GM04503 (cell line): ENCODE measurements around the gene CCL27.

ENCODE experiments used
- DNase-seq: peaks from one replicate; pipeline ENCODE4 v3.0.0-alpha.2; 2012; ENCODE audit warnings: low read depth

Gene CCL27

GRCh38 chr9:34684816-34685215, 22.4 kb upstream of the CCL27 start:
- DNase-seq: no peak

GRCh38 chr9:34684145-34684544, 21.7 kb upstream of the CCL27 start:
- DNase-seq: no peak

DNA sequence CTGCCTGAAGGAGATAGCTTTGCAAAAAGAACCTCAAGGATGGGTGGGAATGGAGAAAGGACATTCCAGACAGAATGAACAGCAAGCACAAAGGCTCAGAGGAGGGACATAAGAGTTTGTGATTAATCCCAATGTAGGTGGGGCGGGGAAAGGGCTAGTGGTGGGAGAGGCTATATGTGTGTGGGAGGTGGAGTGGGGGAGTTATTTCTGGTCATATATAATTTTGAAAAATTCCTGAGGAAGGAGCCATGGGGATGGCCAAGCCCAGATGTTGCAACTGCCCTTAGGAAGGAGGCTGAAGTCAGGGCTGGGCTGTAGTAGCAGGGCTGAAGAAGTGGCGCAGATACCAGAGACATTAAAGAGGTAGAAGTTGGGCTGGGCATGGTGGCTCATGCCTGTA, 13.4 kb upstream of the CCL27 start:
- no peak for DNase-seq

GRCh38 chr9:34675048-34675714, 12.7 kb upstream of the CCL27 start:
- DNase-seq: no peak

- DNase-seq: no peak
Observed at GRCh38 chr9:34674440-34674839, 12.0 kb upstream of the CCL27 start.

DNA sequence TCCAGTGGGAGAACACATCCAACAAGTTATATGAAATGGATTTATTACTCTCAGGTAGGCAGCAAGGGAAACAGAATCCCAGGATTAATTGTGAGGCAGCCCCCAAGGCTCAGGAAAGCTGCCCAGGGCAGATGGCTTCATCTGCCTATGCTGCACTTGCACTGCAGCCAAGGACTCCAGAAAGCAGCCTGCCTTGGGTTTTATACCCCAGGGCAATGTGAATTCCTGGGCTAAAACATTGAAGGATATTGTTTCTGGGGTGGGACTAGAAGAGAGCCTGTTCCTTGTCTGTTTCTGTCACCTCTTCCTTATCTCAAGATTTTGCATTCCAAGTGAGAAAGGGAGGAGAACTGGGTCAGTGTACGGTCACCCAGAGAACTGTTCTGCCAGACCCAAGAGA, 8.8 kb upstream of the CCL27 start:
- no peak for DNase-seq

- no peak for DNase-seq
Observed at GRCh38 chr9:34669809-34670562, 7.5 kb upstream of the CCL27 start.

DNA sequence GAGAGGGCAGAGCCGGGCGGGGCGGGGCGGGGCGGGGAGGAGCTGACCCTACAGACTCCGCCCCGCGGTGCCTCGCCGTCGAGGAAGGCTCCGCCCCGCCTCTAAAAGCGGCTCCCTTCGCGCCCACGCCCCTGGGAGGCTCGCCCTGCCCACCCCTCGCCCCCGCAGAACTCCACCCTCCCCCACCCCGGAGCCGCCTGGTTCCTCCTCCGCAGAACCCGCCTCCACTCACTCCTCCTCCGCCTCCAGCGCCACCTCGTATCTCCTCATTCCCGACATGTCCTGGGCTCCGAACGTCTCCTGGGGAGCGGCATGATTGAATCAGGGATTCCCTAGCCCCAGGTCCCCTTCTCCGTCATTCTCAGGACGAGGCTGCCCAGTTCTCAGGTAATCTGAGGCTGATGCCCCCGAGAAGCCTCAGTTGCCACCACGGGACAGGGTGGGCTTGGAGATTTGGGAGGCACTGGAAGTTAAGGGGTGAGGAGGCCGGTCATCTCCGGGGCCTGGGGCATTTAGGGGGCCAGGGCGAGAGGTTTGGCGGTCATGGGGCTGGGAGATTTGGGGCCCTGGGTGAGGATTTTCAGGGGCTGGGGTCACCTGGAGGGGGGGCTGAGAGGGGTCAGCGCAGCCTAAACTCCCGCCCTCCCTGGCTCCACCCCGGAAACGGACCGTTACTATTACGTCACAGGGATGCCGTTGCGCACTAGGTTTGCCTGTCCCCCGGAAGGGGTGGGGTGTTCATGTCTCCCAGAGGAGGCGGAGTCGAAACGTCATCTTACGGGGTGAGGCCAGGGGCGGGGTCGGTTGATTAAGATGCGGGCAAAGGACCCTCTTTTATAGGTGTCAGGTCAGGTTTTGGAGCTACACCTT, 3.2 kb upstream of the CCL27 start:
- DNase-seq: no peak

DNA sequence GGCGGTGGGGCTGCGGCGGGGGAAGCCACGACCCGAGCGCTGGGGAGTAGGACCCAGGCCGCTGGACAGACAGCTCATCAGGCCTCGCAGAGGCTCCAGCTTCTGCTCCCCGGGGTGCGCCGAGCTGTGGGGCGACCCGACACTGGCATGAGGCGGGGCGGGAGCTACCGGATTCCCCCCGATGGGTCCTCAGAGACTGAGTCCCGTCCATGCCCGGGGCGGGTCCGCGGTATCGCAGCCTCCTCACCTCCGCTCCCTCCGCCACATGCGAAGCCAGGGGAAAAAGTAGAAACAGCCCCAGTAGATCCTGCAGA, 2.6 kb upstream of the CCL27 start:
- DNase-seq: no peak

- no peak for DNase-seq
Observed at GRCh38 chr9:34664281-34665066, 2.0 kb upstream of the CCL27 start.

- DNase-seq: no peak
Observed at GRCh38 chr9:34663303-34663605, 797 bp upstream of the CCL27 start.

DNA sequence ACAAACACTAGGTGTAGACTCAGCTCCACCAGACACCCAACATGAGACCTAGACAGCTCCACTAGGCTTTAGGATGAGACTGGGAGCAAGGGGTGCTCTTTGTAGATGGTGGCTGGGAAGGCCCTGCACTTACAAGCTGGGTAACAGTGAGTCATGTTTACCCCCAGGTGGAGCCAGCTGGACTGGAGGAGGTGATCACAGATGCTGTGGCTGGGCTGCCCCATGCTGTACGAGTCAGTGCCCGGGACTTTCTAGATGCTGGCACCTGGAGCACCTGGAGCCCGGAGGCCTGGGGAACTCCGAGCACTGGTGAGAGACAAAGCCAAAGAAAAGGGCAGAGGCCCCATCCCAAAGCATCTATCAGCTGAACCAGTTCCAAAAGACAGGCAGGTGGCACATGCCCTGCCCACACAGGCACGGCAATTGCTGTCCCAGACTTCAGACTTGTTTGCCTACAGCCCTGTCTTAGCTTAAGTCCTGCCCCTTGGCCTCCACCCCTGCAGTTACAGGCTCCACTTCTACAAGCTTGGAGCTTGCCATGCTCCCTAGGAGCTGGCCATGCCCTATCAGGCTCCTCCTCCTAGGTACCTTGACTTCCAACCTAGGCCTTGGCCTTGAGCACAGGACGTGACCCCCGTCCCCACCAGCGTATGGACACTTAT, 2.7 kb downstream of the CCL27 start:
- DNase-seq: no peak

DNA sequence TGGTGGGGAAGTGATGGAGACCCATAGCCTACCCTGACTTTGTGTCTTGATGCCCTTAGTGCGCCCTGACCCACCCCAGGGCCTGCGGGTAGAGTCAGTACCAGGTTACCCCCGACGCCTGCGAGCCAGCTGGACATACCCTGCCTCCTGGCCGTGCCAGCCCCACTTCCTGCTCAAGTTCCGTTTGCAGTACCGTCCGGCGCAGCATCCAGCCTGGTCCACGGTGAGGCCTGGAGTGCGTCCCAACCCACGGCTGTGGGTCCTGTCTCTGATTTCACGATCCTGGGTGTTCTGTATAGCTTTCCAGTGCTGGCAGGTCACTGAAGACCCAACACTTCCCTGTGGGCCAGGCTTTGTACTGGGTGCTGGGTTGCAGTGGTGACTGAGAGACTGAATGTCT, 4.0 kb downstream of the CCL27 start:
- DNase-seq: no peak

DNA sequence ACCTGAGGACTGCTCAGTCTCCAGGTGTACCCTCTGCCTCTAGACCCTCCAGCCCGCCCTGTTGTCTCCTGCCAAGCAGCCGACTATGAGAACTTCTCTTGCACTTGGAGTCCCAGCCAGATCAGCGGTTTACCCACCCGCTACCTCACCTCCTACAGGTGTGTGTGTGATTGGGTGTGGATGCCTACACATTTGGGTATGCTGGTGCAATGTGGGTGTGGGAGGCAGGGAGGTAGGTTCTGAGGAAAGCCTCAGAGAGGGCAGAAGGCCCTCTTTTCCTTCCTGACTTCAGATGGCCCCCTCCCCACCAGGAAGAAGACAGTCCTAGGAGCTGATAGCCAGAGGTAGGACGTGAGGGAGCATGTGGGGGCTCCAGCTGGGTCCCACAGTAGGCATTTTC, 5.5 kb downstream of the CCL27 start:
- DNase-seq: no peak

GRCh38 chr9:34655394-34655793, 7.1 kb downstream of the CCL27 start:
- no peak for DNase-seq

DNA sequence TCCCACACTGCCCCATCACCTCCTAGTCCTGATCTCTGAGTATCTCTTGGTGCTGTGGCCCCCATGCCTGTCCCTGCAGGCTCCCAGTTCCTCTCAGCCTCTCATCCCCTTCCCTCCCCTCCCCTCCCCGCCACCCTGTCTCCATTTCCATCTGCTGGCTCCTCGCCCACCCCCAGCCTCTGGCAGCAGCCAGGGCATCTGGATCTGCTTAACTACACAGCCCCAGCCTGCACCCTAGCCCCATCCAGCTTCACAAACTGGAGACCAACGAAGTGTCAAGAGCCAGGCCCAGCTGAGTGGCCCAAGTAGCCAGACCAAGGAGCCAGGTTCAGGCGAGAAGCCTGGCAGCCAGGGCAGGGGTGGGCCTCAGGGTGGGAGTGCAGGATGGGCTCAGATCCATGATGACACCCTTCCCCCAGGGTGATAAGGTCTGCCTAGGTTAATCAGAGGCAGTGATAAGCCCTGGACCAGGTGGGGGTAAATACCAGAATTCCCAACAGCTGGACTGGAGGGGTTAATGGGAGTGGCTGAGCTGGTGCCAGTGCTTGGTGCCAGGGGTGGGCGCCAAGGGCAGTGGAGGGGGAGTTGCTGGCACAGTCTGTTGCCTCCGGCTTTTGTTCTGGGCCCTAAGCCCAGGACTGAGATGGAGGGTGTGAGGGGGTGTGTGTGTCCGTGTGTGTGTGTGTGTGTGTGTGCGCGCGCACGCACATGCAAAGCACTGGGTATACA, 8.0 kb downstream of the CCL27 start:
- no peak for DNase-seq

- no peak for DNase-seq
Observed at GRCh38 chr9:34653151-34654072, 9.0 kb downstream of the CCL27 start.

DNA sequence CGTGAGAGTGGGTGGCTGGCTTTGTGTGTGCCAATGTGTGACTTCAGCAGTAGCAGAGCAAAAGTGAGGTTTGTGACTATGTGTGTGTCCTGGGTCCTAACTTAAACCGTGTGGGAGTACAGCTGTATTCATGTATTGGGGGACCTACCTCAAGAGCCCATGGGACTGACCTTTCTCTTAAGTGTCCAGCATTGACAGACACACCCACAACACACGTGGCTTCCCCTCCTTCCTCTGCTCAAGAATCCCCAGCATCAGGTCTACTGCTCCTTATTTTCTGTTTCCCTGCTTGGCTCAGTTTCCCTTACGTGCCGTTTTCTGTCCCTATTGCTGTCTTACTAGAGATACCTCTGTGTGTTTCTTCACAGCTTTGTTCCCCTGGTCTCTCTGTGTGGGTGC, 9.9 kb downstream of the CCL27 start:
- no peak for DNase-seq

DNA sequence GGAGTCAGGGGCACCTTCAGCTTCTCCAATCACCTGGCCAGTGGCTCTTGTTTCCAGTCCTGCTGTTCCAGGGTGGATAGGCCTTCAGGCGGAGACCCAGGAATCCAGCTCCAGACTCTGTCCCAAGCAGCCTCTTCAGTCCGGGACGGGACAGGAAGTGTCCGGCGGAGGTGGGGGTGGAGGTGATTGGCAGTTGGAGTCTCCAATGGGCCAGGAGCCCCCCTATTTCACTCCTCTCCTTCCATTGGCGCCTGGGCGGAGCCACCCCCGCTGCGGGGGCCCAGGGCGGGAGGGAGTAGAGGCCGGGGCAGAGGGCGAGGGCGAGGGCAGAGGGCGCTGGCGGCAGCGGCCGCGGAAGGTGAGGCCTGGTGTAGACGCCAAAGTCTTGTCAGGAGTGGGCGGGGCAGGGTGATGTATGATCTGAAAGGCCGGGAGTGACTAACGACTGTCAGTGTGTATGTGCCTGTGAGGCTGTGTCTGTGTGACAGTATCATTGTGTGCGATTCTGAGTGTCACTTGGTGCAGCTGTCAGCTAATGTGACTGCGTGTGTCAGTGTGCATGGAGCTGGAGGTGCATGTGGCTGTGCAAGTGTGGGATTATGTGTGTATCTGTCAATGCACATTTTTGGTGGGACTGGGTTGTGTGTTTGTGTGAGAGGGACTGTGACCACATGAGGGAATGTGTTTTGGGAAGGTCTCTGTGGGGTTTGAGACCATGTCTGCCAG, 10.4 kb downstream of the CCL27 start, which contains the start of gene IL11RA:
IL11RA (plus strand) TSS at position 310 of the 726 bp plus-strand sequence. CDS start 3,033 bp downstream, outside the sequence.
- DNase-seq: peak; percentile 72
